GM23338 (cell line): ENCODE measurements around the gene RAB40C. TPM values are rescaled to one million over a fixed set of nuclear protein-coding genes. Genes with fewer than 3 reads are reported as not detected.

Source experiments
- ATAC-seq: fragments of 200-7000 bp; cut with Tn5 transposase; 3 replicates; pipeline ENCODE4 v1.9.1; 2020
- DNase-seq: peaks from one replicate; pipeline ENCODE4 v3.0.0-alpha.2; 2015; ENCODE audit warnings: low spot score
- H2AFZ ChIP-seq: fragments of 200-600 bp; sonication (generic); 2 replicates; pipeline ENCODE4 v1.8.0; 2016; ENCODE audit warnings: antibody characterized with exemption, mild to moderate bottlenecking, moderate library complexity
- H3F3A ChIP-seq: fragments of 200-600 bp; sonication (generic); replicated peaks from 2 replicates; pipeline ENCODE4 v1.8.0; 2017; ENCODE audit warnings: antibody characterized with exemption, mixed run types, low read depth
- H3K27ac ChIP-seq: fragments of 200-600 bp; sonication (generic); 2 replicates; pipeline ENCODE4 v1.6.1; 2016; ENCODE audit warnings: low read depth
- H3K27me3 ChIP-seq: fragments of 200-600 bp; sonication (generic); 2 replicates; pipeline ENCODE4 v1.8.0; 2016; ENCODE audit warnings: mild to moderate bottlenecking, mixed run types, moderate library complexity; ENCODE audit not compliant: insufficient read depth
- H3K36me3 ChIP-seq: fragments of 200-600 bp; sonication (generic); 2 replicates; pipeline ENCODE4 v1.8.0; 2016; ENCODE audit warnings: mild to moderate bottlenecking; ENCODE audit not compliant: insufficient read depth
- H3K4me1 ChIP-seq: fragments of 200-600 bp; sonication (generic); 2 replicates; pipeline ENCODE4 v1.8.0; 2016; ENCODE audit warnings: mild to moderate bottlenecking, moderate library complexity; ENCODE audit not compliant: insufficient read depth
- H3K4me2 ChIP-seq: fragments of 200-600 bp; sonication (generic); 2 replicates; pipeline ENCODE4 v1.7.1; 2017; ENCODE audit warnings: mixed run types
- H3K4me3 ChIP-seq: fragments of 200-600 bp; sonication (generic); 2 replicates; pipeline ENCODE4 v1.6.1; 2016; ENCODE audit warnings: mixed run types
- H3K79me2 ChIP-seq: fragments of 200-600 bp; sonication (generic); replicated peaks from 2 replicates; pipeline ENCODE4 v1.8.0; 2017; ENCODE audit warnings: mild to moderate bottlenecking; ENCODE audit not compliant: insufficient read depth
- H3K9me2 ChIP-seq: fragments of 200-600 bp; sonication (generic); 2 replicates; pipeline ENCODE4 v1.8.0; 2017; ENCODE audit not compliant: insufficient read depth
- H4K20me1 ChIP-seq: fragments of 200-600 bp; sonication (generic); replicated peaks from 2 replicates; pipeline ENCODE4 v1.8.0; 2017; ENCODE audit warnings: mild to moderate bottlenecking; ENCODE audit not compliant: insufficient read depth
- H3K27ac Mint-ChIP-seq: 2 replicates; pipeline ENCODE4 v1.8.0; 2020; ENCODE audit warnings: inconsistent platforms, mild to moderate bottlenecking, moderate library complexity, mixed read lengths
- H3K27me3 Mint-ChIP-seq: 3 replicates; pipeline ENCODE4 v1.8.0; 2022; ENCODE audit warnings: low read depth, mild to moderate bottlenecking, moderate library complexity, mixed read lengths, inconsistent platforms; ENCODE audit not compliant: insufficient read depth, poor library complexity
- H3K36me3 Mint-ChIP-seq: 3 replicates; pipeline ENCODE4 v1.8.0; 2021; ENCODE audit warnings: low read depth, mild to moderate bottlenecking, inconsistent platforms, moderate library complexity, mixed read lengths
- H3K4me1 Mint-ChIP-seq: 3 replicates; pipeline ENCODE4 v1.8.0; 2020; ENCODE audit warnings: mild to moderate bottlenecking, inconsistent platforms, mixed read lengths
- H3K4me3 Mint-ChIP-seq: 3 replicates; pipeline ENCODE4 v1.8.0; 2021; ENCODE audit warnings: moderate library complexity, mild to moderate bottlenecking, inconsistent platforms, mixed read lengths
- H3K9me3 Mint-ChIP-seq: 3 replicates; pipeline ENCODE4 v1.8.0; 2020; ENCODE audit warnings: moderate library complexity, mild to moderate bottlenecking, inconsistent platforms, mixed read lengths
- CREB1 ChIP-seq: fragments of 250-450 bp; sonication (Bioruptor Pico); IDR thresholded peaks from 2 replicates; pipeline ENCODE4 v1.5.0; 2020; ENCODE audit warnings: low read depth, mild to moderate bottlenecking, moderate library complexity
- CTCF ChIP-seq, 2 experiments: fragments of 200-600 bp in 1 of 2; sonication (generic) in 1 of 2; conservative IDR thresholded peaks; 2 replicates each; pipeline versions ENCODE4 v1.5.1 to v1.6.1; 2016 to 2017; ENCODE audit warnings: antibody characterized with exemption in 2 of 2, low read depth in 2 of 2, mild to moderate bottlenecking in 2 of 2, moderate library complexity in 1 of 2
- ETS1 ChIP-seq: IDR thresholded peaks from 2 replicates; pipeline ENCODE4 v1.6.1; 2016; ENCODE audit warnings: antibody characterized with exemption
- EZH2 ChIP-seq: fragments of 200-600 bp; sonication (generic); IDR thresholded peaks from one replicate; pipeline ENCODE4 v1.8.0; 2017; ENCODE audit warnings: antibody characterized with exemption, mild to moderate bottlenecking, low read depth; ENCODE audit not compliant: unreplicated experiment
- EZH2phosphoT487 ChIP-seq: fragments of 200-600 bp; sonication (generic); IDR thresholded peaks from one replicate; pipeline ENCODE4 v1.8.1; 2018; ENCODE audit warnings: antibody characterized with exemption; ENCODE audit not compliant: unreplicated experiment
- JUNB ChIP-seq: IDR thresholded peaks from one replicate; pipeline ENCODE4 v1.6.1; 2016; ENCODE audit warnings: antibody characterized with exemption; ENCODE audit not compliant: unreplicated experiment
- NANOG ChIP-seq: IDR thresholded peaks from 2 replicates; pipeline ENCODE4 v1.6.1; 2016; ENCODE audit warnings: antibody characterized with exemption, borderline replicate concordance
- POLR2AphosphoS5 ChIP-seq: IDR thresholded peaks from 2 replicates; pipeline ENCODE4 v1.6.1; 2016; ENCODE audit warnings: antibody characterized with exemption, low read depth
- STAT1 ChIP-seq: IDR thresholded peaks from one replicate; pipeline ENCODE4 v1.6.1; 2016; ENCODE audit warnings: antibody characterized with exemption; ENCODE audit not compliant: unreplicated experiment
- ZNF331 ChIP-seq: fragments of 250-450 bp; sonication (Bioruptor Pico); IDR thresholded peaks from 2 replicates; pipeline ENCODE4 v1.5.0; 2020; ENCODE audit warnings: low read depth, mild to moderate bottlenecking, moderate library complexity
- ZNF462 ChIP-seq: fragments of 250-450 bp; sonication (Bioruptor Pico); IDR thresholded peaks from 2 replicates; pipeline ENCODE4 v1.5.0; 2020; ENCODE audit warnings: mild to moderate bottlenecking, moderate library complexity
- polyA plus RNA-seq: library from polyadenylated mRNA; unstranded; fragments of >200 nt; fragmentation: Nextera tagmentation; extraction: Ambion mirVana; gene quantifications from 2 replicates; pipeline ENCODE4 v1.2.1, GENCODE V29; 2016
- total RNA-seq: library from RNA; depleted of rRNA; stranded (reverse); fragments of >200 nt; shearing (Covaris generic); gene quantifications from 2 replicates; pipeline ENCODE4 v1.2.3, GENCODE V29; 2014

The RAB40C gene
- total and polyA plus RNA-seq, 2 experiments from 2014 or later, result 11.2 to 24.6 TPM

GRCh38 chr16:630815-631405, 41.0 kb downstream of the RAB40C start, which contains the start of gene WFIKKN1:
TSS of gene WFIKKN1 (plus strand) at chr16:630985. CDS start at chr16:631254, 269 bp downstream.
- no peak for TF ChIP-seq JUNB
- no peak for TF ChIP-seq NANOG
- no peak for TF ChIP-seq ETS1
- TF ChIP-seq POLR2AphosphoS5, result peak; percentile 63; the same call in 1 of the 2 replicates
- no peak for TF ChIP-seq EZH2
- no peak for TF ChIP-seq CREB1 (CRISPR knock-in tag)
- Histone ChIP-seq H3K4me2 (peak within 1 kb of the TSS; percentile 74), H3K9me2 (no peaks in the 10 kb centered on the region), H3K79me2 (no peaks in the 10 kb centered on the region; the same call in 1 of the 2 replicates), H3K4me3 (peak within 1 kb of the TSS; percentile 51), H2AFZ (no peak within 1 kb of the TSS), H3K36me3 (no peaks in the 10 kb centered on the region), H3F3A (no peaks in the 10 kb centered on the region), H3K27ac (peak within 1 kb of the TSS; percentile 74; the same call in 1 of the 2 replicates), H3K27me3 (no peaks in the 10 kb centered on the region), H4K20me1 (no peaks in the 10 kb centered on the region), H3K4me1 (peaks cover 13% of the 10 kb centered on the region)
- H3K36me3 Mint-ChIP-seq, result no peaks in the 10 kb centered on the region; the same call in 2 of the 3 replicates
- DNase-seq (peak; percentile 78), ATAC-seq (peak; percentile 59)
- peak within 1 kb of the TSS; percentile 46; the same call in 2 of the 3 replicates for H3K4me3 Mint-ChIP-seq
- peak within 1 kb of the TSS; percentile 89 for H3K27ac Mint-ChIP-seq
- peaks cover 12% of the 10 kb centered on the region for H3K4me1 Mint-ChIP-seq
- H3K27me3 Mint-ChIP-seq, result peaks cover 16% of the 10 kb centered on the region
- H3K9me3 Mint-ChIP-seq, result no peaks in the 10 kb centered on the region

GRCh38 chr16:631808-632358, 42.0 kb downstream of the RAB40C start:
- H3F3A ChIP-seq, result no peaks in the 10 kb centered on the region
- DNase-seq (no peak), ATAC-seq (no peak)
- no peak overlapping the region for H3K27ac ChIP-seq
- H3K9me2 ChIP-seq, result no peaks in the 10 kb centered on the region
- H3K27me3 ChIP-seq, result no peaks in the 10 kb centered on the region
- H3K79me2 ChIP-seq, result no peaks in the 10 kb centered on the region; the same call in 1 of the 2 replicates
- no peaks in the 10 kb centered on the region for H3K36me3 ChIP-seq
- Mint-ChIP-seq H3K36me3 (no peaks in the 10 kb centered on the region), H3K27me3 (peaks cover 19% of the 10 kb centered on the region), H3K4me3 (no peak overlapping the region; the same call in 1 of the 3 replicates), H3K4me1 (peaks cover 12% of the 10 kb centered on the region), H3K9me3 (peaks cover 4% of the 10 kb centered on the region; the same call in 2 of the 3 replicates), H3K27ac (no peak overlapping the region)
- H3K4me2 ChIP-seq, result no peak overlapping the region
- H4K20me1 ChIP-seq, result no peaks in the 10 kb centered on the region
- H2AFZ ChIP-seq, result no peak overlapping the region
- no peak overlapping the region for H3K4me3 ChIP-seq
- peaks cover 13% of the 10 kb centered on the region for H3K4me1 ChIP-seq
- TF ChIP-seq STAT1, result no peak
- no peak for TF ChIP-seq EZH2phosphoT487
- no peak for TF ChIP-seq JUNB
- TF ChIP-seq CTCF (conservative IDR thresholded peaks at IDR 0.05; ENCODE audit: low read depth in 2 of 2), result no peak
- TF ChIP-seq ZNF462, result no peak
- TF ChIP-seq CREB1 (CRISPR knock-in tag), result no peak
- no peak for TF ChIP-seq ZNF331 (CRISPR knock-in tag)
